ENCODE results near the gene UBXN10.

Gene UBXN10

DNA sequence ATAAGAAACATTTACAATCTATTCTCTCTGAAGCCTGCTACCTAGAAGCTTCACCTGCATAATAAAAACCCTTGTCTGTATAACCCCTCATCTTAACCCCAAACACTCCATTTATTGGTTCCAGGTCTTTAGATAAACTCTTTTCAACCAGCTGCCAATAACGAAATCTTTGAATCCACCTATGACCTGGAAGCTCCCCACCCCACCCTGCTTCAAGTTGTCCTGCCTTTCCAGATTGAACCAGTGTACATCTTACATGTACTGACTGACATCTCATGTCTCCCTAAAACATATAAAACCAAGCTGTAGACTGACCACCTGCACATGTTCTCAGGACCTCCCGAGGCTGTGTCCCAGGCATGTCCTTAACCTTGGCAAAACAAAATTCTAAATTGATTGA is 54.1 kb downstream of the UBXN10 start:
- H3K4me1 ChIP-seq (ENCODE audit: low read length) = no peaks in the 10 kb centered on the region
- H3K79me2 ChIP-seq (ENCODE audit: low read length) = no peaks in the 10 kb centered on the region
- no peaks in the 10 kb centered on the region for H3K9me3 ChIP-seq (replicated peaks; ENCODE audit: insufficient read depth, low read length)
- DNase-seq = no peak
- no peak overlapping the region for H2AFZ ChIP-seq (ENCODE audit: low read length)
- no peak overlapping the region for H3K4me2 ChIP-seq (ENCODE audit: low read depth, low read length)
- H3K36me3 ChIP-seq (replicated peaks; ENCODE audit: insufficient read depth, low read length) = no peaks in the 10 kb centered on the region
- H3K27me3 ChIP-seq (replicated peaks; ENCODE audit: insufficient read depth, low read length) = peaks cover 97% of the 10 kb centered on the region
- H3K9me2 ChIP-seq (replicated peaks; ENCODE audit: insufficient read depth, low read length) = no peaks in the 10 kb centered on the region
- H3K9ac ChIP-seq (ENCODE audit: low read length) = no peak overlapping the region
- H3K4me3 ChIP-seq (ENCODE audit: low read length) = no peak overlapping the region
- TF ChIP-seq EZH2phosphoT487 (IDR thresholded peaks at IDR 0.05; ENCODE audit: low read length) (no peak), EZH2 (optimal IDR thresholded peaks at IDR 0.05; ENCODE audit: low read depth, low read length) (no peak)
- TF ChIP-seq, protein P1, sequence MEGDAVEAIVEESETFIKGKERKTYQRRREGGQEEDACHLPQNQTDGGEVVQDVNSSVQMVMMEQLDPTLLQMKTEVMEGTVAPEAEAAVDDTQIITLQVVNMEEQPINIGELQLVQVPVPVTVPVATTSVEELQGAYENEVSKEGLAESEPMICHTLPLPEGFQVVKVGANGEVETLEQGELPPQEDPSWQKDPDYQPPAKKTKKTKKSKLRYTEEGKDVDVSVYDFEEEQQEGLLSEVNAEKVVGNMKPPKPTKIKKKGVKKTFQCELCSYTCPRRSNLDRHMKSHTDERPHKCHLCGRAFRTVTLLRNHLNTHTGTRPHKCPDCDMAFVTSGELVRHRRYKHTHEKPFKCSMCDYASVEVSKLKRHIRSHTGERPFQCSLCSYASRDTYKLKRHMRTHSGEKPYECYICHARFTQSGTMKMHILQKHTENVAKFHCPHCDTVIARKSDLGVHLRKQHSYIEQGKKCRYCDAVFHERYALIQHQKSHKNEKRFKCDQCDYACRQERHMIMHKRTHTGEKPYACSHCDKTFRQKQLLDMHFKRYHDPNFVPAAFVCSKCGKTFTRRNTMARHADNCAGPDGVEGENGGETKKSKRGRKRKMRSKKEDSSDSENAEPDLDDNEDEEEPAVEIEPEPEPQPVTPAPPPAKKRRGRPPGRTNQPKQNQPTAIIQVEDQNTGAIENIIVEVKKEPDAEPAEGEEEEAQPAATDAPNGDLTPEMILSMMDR (IDR thresholded peaks at IDR 0.05; ENCODE audit: low read length) = no peak
- no peaks in the 10 kb centered on the region for H4K20me1 ChIP-seq (ENCODE audit: insufficient read depth, low read length)
- H3F3A ChIP-seq (ENCODE audit: insufficient read depth, low read length) = no peaks in the 10 kb centered on the region
- no peak overlapping the region for H3K27ac ChIP-seq (ENCODE audit: low read length)

DNA sequence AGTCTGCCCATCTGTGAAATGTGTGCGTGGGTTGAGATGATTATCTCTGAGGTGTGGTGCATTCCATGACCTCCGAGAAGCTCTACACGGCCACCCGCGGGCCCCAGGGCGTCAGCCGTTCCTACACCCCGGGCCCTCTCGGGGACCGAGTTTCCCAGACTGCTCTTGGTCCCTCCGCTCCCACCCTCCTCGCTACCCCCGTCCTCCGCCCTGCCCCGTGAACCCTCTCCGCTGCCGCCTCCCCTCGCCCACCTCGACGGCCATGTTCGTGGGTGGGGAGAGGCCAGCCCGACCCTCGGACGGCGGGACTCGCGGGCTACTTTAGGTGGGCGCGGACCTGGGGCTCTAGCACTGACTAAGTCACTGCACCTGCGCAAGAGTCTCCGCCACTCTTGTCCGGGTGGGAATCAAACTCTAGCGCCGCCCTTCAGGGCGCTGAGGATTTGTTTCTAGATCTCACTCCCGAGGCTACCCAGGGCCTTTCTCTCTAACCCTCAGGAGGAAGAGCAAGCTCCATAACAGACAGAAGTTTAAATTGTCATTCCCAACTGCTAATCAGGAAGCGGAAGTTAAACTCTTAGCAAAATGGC is 57.1 kb downstream of the UBXN10 start:
- Histone ChIP-seq H3K4me2 (ENCODE audit: low read depth, low read length) (no peak overlapping the region), H3K27me3 (replicated peaks; ENCODE audit: insufficient read depth, low read length) (peaks cover 93% of the 10 kb centered on the region), H3K9me2 (replicated peaks; ENCODE audit: insufficient read depth, low read length) (no peaks in the 10 kb centered on the region), H3K79me2 (ENCODE audit: low read length) (no peaks in the 10 kb centered on the region), H3K9ac (ENCODE audit: low read length) (no peak overlapping the region), H3K4me3 (ENCODE audit: low read length) (no peak overlapping the region), H3K9me3 (replicated peaks; ENCODE audit: insufficient read depth, low read length) (no peaks in the 10 kb centered on the region), H3F3A (ENCODE audit: insufficient read depth, low read length) (no peaks in the 10 kb centered on the region), H3K36me3 (replicated peaks; ENCODE audit: insufficient read depth, low read length) (no peaks in the 10 kb centered on the region), H3K27ac (ENCODE audit: low read length) (no peak overlapping the region), H4K20me1 (ENCODE audit: insufficient read depth, low read length) (no peaks in the 10 kb centered on the region), H2AFZ (ENCODE audit: low read length) (no peak overlapping the region), H3K4me1 (ENCODE audit: low read length) (no peaks in the 10 kb centered on the region)
- TF ChIP-seq EZH2 (optimal IDR thresholded peaks at IDR 0.05; ENCODE audit: low read depth, low read length) = no peak
- no peak for TF ChIP-seq EZH2phosphoT487 (IDR thresholded peaks at IDR 0.05; ENCODE audit: low read length)
- TF ChIP-seq, protein P1 (IDR thresholded peaks at IDR 0.05; ENCODE audit: low read length) = no peak
- DNase-seq = no peak

Measured in MM.1S (cell line).